Raji (cell line): Measurements from ENCODE around the gene SFSWAP.

Source experiments
- POLR2A ChIP-seq: IDR thresholded peaks from 2 replicates; pipeline ENCODE4 v1.6.1; 2011; ENCODE audit warnings: low read depth, low read length, control low read depth; ENCODE audit not compliant: insufficient read depth

The SFSWAP gene

DNA sequence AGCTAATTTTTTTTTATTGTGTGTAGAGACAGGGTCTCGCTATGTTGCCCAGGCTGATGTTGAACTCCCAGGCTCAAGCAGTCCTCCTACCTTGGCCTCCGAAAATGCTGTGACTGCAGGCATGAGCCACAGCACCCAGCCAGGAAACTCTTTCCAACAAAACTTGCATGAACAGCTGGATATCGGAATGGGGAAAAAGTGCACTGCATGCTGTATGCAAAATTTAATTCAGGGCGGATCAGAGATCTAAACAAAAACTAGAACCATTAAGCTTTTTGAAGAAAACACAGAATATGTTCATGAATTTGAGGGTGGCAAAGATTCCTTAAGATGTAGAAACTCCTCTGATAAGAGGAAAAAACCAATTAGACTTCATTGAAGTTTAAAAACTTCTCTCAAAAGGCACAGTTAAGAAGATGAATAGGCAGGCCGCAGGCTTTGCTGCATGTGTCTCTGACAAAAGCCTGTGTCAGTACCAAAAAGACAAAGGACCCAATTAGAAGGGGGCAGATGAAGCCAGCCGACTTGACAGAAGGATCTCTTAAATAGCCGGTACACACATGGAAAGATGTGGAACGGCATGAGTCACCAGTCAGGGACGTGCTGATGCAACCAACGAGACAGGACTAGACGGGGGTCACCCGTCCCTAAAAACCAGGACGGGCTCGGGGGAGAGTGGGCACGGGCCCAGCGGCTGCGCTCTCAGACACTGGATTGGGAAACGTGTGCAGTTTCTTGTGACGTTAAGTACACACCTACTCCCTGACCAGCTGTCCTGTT is 82.5 kb downstream of the SFSWAP start:
- TF ChIP-seq POLR2A = no peak

DNA sequence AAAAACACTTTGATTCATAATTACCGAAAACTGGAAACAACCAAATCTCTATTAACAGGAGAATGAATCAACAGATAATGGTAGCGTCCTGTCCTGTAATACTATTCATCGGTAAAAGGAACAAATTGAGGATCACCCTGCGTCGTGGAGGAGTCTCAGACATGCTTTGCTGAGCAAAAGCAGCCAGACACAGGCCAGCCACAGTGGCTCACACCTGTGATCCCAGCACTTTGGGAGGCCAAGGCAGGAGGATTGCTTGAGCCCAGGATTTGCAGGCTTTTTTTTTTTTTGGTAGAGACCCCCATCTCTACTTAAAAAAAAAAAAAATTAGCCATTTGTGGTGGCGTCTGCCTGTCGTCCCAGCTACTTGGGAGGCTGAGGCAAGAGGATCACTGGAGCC is 83.2 kb downstream of the SFSWAP start:
- TF ChIP-seq POLR2A = no peak

DNA sequence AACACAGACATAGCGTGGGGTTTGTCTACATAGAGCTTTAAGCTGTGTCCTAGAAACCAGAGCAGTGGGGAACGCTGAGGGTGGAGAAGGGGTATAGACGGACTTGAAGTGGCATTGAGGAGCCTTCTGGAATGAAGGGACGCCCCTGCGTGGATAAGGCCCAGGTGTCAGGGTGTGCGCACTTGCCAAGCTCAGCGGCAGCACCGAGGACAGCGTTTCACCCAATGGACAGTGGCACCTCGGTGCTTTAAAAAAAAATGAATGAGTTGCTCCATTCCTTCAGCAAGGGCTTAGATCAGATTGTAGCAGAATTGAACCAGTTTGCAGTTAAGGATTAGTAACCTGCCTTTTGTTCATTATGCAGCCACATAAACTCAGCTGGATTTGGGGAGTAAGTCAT is 83.7 kb downstream of the SFSWAP start:
- no peak for TF ChIP-seq POLR2A

DNA sequence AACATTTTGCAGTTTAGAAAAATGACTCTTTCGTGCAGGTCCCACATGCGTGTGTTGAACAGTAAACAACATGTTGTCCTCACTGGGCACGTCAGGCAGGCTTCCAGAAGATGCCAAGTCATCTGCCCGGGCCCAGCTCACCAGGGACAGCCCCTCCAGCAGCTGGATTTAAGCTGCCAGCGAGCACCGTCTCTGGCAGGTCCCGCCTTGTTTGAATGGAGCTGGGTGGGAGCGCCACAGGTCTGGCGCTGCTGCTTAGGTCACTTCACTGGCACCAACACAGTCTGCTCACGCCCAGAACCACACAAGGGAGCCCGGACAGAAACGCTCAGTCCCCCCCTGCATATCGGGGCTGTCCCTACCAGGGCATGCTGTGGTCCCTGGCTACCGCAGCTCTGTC is 84.2 kb downstream of the SFSWAP start:
- TF ChIP-seq POLR2A = no peak

DNA sequence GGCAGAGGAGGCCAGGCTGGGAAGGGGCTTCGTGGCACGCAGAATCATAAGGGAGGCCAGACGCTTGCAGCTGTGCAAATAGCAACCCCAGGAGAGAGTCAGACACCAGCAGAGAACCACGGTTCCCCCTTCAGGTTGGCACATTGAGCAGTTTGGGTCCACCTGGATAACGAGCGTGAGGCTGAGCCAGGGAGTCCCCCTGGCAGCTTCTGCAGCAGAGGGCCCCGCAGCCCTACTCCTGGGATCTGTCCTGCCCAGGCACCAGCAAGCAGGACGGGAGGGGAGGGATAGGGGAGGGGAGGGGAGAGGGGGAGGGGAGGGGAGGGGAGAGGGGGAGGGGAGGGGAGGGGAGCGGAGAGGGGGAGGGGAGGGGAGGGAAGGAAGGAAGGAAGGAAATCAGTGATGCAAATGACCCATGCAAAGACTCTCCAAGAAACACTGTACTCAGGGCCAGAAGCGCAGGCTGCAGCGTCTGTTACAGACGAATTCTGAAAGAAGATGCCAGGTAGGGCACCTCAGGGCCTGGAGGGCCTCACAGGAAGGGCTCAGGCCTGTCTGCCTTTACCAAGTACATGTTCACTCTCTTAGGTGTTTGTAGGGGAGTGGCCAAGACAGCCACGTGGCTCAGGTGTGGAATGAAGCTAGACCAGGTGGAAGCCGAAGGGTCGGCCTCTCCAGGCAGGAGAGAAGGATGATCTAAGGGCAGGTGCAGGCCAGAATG is 85.0 kb downstream of the SFSWAP start:
- TF ChIP-seq POLR2A = no peak

DNA sequence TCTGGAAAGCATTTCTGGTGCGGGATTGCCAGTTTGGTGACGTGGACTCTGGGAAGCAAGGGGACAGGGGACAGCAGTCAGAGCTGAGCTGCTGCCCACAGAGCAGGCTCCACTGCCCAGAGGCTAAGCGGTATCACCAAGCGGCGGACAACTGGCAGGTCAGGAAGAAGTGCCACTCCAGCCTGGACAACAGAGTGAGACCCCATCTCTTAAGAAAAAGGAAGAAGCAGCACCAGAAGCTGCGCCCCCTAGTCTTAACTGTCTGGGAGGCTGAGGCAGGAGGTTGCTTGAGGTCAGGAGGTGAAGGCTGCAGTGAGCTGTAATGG is 85.5 kb downstream of the SFSWAP start:
- no peak for TF ChIP-seq POLR2A

DNA sequence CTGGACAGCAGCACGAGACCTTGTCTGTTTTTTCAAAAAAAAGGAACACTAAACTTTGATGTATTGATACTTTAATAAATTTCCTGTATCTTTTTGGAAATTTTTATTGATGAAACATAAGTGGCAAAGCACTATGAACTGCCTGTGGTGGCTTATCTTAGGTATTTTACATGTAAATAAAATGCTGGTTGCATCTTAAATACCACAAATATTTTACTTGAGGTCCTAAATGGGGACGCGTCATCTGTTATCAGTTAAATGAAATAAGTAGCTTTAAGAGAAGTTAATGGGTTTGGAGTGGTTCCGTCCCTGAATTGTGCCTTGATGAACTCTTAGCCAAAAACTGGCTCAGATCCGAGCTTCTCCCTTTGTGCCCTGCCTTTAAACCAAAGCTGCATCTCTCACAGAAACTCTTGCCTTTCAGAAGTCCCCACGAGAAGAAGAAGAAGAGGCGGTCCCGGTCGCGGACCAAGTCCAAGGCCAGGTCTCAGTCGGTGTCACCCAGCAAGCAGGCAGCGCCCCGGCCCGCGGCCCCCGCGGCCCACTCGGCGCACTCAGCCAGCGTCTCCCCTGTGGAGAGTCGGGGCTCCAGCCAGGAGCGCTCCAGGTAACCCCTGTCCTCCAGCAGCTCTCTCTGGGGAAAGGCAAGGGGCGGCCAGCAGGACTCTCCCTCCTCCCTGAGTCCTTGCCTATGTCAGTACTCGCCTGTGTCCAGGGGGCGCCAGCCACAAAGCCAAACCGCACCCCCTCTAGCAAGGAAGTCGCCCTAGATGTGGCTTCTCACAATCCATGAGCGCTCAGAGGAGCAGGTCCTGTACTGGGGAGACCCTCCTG is 86.1 kb downstream of the SFSWAP start:
- no peak for TF ChIP-seq POLR2A

DNA sequence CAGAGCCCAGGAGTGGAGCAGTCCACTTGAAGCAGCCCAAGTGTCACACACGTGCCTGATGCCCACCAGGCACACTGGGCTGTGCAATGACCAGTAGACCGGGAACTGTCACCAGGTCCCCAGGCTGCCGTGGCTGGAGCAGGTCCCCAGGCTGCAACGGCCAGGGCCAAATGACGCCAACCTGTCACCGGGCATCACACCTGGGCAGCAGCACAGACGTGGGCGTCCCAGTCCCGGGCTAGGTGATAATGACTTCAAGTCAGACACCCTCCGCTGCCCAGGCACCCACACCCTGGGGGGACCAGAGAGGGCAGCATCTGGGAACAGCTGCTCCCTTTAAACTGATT is 86.7 kb downstream of the SFSWAP start:
- TF ChIP-seq POLR2A = no peak

DNA sequence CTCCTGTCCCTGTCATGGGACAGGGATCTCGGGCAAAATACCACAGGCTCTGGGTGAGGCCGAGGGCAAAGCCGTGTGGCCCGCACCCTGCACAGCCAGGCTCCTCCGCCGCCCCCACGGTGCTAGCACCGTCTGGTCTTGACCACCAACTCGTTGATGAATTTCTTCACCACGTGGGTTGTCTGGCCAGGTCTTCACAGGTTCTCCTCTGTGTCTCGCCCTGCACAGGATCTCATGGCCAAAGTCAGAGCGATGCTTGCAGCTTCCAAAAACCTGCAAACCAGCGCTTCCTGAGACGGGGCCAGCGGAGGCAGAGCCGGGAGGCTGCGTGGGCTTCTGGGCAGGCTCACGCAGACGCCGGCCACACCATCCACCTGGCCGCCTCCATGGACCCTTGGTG is 88.3 kb downstream of the SFSWAP start:
- TF ChIP-seq POLR2A = no peak

DNA sequence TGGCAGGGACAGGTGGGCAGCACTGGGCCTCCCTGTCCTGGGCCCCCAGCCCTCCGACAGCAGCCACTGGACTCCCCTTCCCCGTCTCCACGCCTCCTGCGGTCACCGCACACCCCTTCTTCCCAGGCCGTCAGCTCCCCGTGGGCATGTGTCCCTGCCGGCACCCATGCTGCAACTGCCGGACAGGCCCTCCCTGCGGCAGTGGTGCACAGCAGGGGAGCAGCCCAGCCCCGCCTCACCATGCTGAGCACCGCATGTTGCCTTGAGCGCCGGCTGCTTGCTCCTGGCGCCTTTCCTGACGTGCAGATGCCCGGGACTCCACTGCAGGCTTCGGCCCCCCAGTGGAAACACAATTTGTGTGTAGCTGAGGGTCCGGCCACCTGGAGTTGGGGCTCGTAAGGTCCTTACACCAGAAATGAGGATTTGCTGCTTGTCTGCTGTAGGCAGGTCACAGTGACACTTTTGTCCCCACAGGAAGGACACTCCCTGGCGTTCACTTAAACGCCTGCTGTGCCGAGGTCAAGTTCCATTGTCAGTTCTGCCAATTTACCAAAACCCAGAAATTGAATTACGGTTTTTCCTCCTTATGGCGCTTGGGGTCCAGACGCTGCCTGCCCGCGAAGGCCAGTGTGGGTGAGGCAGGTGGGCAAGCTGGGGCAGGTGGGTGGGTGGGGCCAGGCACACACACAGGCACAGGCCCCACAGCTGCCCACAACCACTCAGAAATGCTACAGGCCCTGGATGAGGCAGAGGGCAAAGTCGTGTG is 89.1 kb downstream of the SFSWAP start:
- no peak for TF ChIP-seq POLR2A

DNA sequence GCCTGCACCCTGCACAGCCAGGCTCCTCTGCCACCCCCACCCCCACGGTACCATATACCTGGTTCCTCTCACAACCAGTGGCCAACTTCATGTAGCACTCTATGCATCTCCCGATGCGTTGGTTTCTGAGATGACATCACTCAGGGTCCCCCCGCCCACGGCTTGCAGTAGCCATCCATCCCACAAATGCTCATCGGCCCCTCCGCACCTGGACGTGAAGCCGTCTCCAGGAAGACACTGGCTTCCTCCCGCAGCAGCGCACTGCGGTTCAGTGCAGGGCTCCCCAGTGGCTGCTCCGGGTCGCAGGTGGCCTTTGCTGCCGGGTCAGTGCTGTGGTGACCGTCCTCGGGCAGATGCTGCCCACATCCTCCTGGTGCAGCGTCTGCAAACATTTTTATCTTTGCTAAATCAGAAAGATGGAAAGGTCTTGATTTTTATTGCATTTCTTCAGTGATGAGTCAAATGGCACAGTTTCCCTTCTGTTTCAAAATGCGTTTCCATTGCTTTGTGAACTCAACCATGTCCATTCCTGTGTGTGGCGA is 89.8 kb downstream of the SFSWAP start:
- TF ChIP-seq POLR2A = no peak

DNA sequence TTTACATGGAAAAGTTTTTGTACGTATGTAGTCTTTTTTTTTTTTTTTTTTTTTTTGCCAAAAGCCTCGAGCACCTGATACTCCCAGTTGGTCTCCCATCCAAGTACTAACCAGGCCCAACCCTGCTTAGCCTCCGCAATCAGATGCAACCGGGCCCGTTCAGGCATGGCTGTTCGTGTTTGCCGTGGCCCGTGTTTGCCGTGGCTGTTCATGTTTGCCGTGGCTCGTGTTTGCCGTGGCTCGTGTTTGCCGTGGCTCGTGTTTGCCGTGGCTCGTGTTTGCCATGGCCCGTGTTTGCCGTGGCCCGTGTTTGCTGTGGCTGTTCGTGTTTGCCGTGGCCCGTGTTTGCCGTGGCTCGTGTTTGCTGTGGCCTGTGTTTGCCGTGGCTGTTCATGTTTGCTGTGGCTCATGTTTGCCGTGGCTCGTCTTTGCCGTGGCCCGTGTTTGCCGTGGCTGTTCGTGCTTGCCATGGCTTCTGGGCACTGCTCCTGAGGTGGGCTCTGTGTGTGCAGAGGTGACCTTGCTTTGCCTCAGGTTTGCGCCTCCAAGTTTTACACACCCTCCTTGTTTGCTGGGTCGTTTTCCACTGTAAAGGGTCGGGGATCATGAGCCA is 90.5 kb downstream of the SFSWAP start:
- no peak for TF ChIP-seq POLR2A

DNA sequence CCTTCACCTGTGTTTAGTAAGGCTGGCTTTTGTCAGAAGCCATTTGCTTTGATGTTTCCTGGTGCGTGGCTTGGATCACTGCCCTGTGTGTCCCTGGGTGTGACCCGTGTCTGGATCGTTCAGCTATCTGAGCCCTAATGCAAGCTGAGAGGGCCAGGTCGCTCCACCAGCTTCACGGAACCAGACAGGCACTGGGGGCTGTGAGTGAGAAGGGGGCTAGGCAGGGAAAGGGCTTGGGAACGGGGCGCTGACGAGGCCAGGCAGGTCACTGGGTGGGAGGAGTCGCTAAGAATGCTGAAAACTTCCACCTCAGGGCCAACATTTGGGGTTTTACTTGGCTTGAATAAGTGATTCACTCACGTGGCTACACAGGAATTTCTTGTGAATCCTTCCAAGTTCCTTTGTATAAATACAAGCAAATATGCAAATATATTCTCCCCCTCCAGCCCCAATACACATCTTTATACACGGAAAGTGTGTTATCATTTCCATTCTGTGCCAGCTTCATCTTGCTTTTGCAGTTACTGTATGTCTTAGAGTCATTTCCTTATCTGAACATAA is 93.2 kb downstream of the SFSWAP start:
- TF ChIP-seq POLR2A = no peak

DNA sequence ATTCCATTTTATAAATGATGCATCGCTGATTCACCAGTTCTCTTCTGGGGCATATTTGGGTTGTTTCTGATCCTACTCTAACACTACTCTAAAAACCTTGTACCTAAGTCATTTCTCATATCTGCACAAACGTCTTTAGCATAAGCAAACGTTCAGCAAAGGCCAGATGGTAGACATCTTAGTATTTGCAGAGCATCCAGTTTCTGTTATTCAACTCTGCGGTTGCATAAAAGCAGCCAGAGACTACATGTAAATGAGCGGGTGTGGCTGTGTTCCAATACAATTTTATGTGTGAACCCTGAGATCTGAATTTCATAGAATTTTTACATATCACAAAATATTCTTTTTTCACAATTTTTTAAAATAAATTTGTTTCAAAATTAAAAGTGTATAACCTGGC is 94.5 kb downstream of the SFSWAP start:
- no peak for TF ChIP-seq POLR2A

DNA sequence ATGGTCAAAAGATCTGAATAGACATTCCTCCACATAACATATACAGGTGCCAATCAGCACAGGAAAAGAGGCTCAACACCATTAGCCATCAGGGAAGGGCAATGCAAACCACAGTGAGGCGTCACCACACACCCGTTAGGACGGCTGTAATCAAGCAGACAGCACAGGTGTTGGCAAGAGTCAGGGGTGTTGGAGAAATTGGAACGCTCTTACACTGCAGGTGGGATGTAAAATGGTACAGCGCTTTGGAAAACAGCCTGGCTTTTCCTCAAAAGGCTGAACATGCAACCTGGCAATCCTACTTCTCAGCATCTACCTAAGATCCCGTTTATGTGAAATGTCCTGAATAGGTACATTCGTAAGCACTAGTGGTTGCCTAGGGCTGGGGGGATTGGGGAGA is 95.8 kb downstream of the SFSWAP start:
- no peak for TF ChIP-seq POLR2A
